WTC11 (cell line): ENCODE results near the gene BLM. TPM values are rescaled to one million over a fixed set of nuclear protein-coding genes. Genes with fewer than 3 reads are reported as not detected.

Source experiments
- ATAC-seq: fragments of 200-7000 bp; cut with Tn5 transposase; 2 replicates; pipeline ENCODE4 v1.10.0; 2021; ENCODE audit warnings: mild to moderate bottlenecking, moderate library complexity
- CTCF ChIA-PET: fragments of 300-600 bp; sonication (Branson Sonifier 250); formaldehyde crosslinking; loops from one replicate; lab custom pipeline; 2021; ENCODE audit warnings: antibody characterized with exemption; lab: Charles Lee
- POLR2A ChIA-PET: fragments of 350-600 bp; sonication (Branson Sonifier 250); formaldehyde crosslinking; loops from one replicate; lab custom pipeline; 2021; ENCODE audit warnings: antibody characterized with exemption; lab: Charles Lee
- DNase-seq: peaks from one replicate; pipeline ENCODE4 v3.0.0; 2021; ENCODE audit warnings: low spot score
- H3K27ac Mint-ChIP-seq: 2 replicates; pipeline ENCODE4 v1.8.0; 2021; ENCODE audit warnings: mixed read lengths
- H3K27me3 Mint-ChIP-seq: 2 replicates; pipeline ENCODE4 v1.8.0; 2021; ENCODE audit warnings: low read depth, mild to moderate bottlenecking, moderate library complexity, mixed read lengths
- H3K36me3 Mint-ChIP-seq: 2 replicates; pipeline ENCODE4 v1.8.0; 2021; ENCODE audit warnings: mixed read lengths
- H3K4me1 Mint-ChIP-seq: 2 replicates; pipeline ENCODE4 v1.8.0; 2022; ENCODE audit warnings: mixed read lengths
- H3K4me3 Mint-ChIP-seq: 2 replicates; pipeline ENCODE4 v1.8.0; 2021; ENCODE audit warnings: mild to moderate bottlenecking, moderate library complexity, mixed read lengths
- H3K9me3 Mint-ChIP-seq: 2 replicates; pipeline ENCODE4 v1.8.0; 2021; ENCODE audit warnings: mixed read lengths
- ARID4B ChIP-seq: sonication (generic); formaldehyde crosslinking; IDR thresholded peaks from 2 replicates; pipeline ENCODE4 v1.8.0; 2023; ENCODE audit warnings: missing genetic modification reagents, mild to moderate bottlenecking, borderline replicate concordance
- ATF6 ChIP-seq: sonication (generic); formaldehyde crosslinking; IDR thresholded peaks from 2 replicates; pipeline ENCODE4 v1.8.1; 2023; ENCODE audit warnings: mild to moderate bottlenecking, missing genetic modification reagents
- CBFB ChIP-seq: sonication (generic); formaldehyde crosslinking; IDR thresholded peaks from 2 replicates; pipeline ENCODE4 v1.8.1; 2022; ENCODE audit warnings: mild to moderate bottlenecking, low read depth, missing genetic modification reagents
- CREM ChIP-seq: sonication (generic); formaldehyde crosslinking; IDR thresholded peaks from 2 replicates; pipeline ENCODE4 v1.8.1; 2022; ENCODE audit warnings: mild to moderate bottlenecking, missing genetic modification reagents, moderate library complexity
- CTCF ChIP-seq: fragments of 200-600 bp; IDR thresholded peaks from 2 replicates; pipeline ENCODE4 v1.8.0; 2022; ENCODE audit warnings: antibody characterized with exemption
- GABPB1 ChIP-seq: sonication (generic); formaldehyde crosslinking; IDR thresholded peaks from 2 replicates; pipeline ENCODE4 v1.8.1; 2023; ENCODE audit warnings: mild to moderate bottlenecking, missing genetic modification reagents
- GTF2I ChIP-seq: fragments of 250-450 bp; sonication (Bioruptor Pico); conservative IDR thresholded peaks from 2 replicates; pipeline ENCODE4 v1.4.0; 2021; ENCODE audit warnings: mild to moderate bottlenecking
- JUN ChIP-seq: sonication (generic); formaldehyde crosslinking; IDR thresholded peaks from 2 replicates; pipeline ENCODE4 v1.8.0; 2023; ENCODE audit warnings: mild to moderate bottlenecking, missing genetic modification reagents
- NR3C1 ChIP-seq: sonication (generic); formaldehyde crosslinking; conservative IDR thresholded peaks from 2 replicates; pipeline ENCODE4 v1.8.1; 2023; ENCODE audit warnings: low read depth, mild to moderate bottlenecking, missing genetic modification reagents
- SOX15 ChIP-seq: fragments of 250-450 bp; sonication (Bioruptor Pico); IDR thresholded peaks from 2 replicates; pipeline ENCODE4 v1.9.0; 2021; ENCODE audit warnings: mild to moderate bottlenecking
- SP1 ChIP-seq: sonication (generic); formaldehyde crosslinking; conservative IDR thresholded peaks from 2 replicates; pipeline ENCODE4 v1.8.1; 2022; ENCODE audit warnings: missing genetic modification reagents
- TCF7 ChIP-seq: sonication (generic); formaldehyde crosslinking; IDR thresholded peaks from 2 replicates; pipeline ENCODE4 v1.8.0; 2022; ENCODE audit warnings: mild to moderate bottlenecking, low read depth, missing genetic modification reagents, moderate library complexity
- TP53 ChIP-seq: sonication (generic); formaldehyde crosslinking; IDR thresholded peaks from 2 replicates; pipeline ENCODE4 v1.8.1; 2023; ENCODE audit warnings: mild to moderate bottlenecking, missing genetic modification reagents
- ZBTB21 ChIP-seq: sonication (generic); formaldehyde crosslinking; IDR thresholded peaks from 2 replicates; pipeline ENCODE4 v1.8.1; 2023; ENCODE audit warnings: mild to moderate bottlenecking, missing genetic modification reagents, borderline replicate concordance
- ZBTB43 ChIP-seq: sonication (generic); formaldehyde crosslinking; IDR thresholded peaks from 2 replicates; pipeline ENCODE4 v1.8.1; 2023; ENCODE audit warnings: mild to moderate bottlenecking, missing genetic modification reagents
- ZMAT4 ChIP-seq: fragments of 250-450 bp; sonication (Bioruptor Pico); IDR thresholded peaks from 2 replicates; pipeline ENCODE4 v1.9.0; 2021; ENCODE audit warnings: mild to moderate bottlenecking
- ZNF416 ChIP-seq: fragments of 250-450 bp; sonication (Bioruptor Pico); IDR thresholded peaks from 2 replicates; pipeline ENCODE4 v1.9.0; 2021; ENCODE audit warnings: mild to moderate bottlenecking, inconsistent platforms
- ZNF423 ChIP-seq: fragments of 250-450 bp; sonication (Bioruptor Pico); IDR thresholded peaks from 2 replicates; pipeline ENCODE4 v2.1.2; 2022; ENCODE audit warnings: mild to moderate bottlenecking, moderate library complexity
- ZNF512 ChIP-seq: sonication (generic); formaldehyde crosslinking; IDR thresholded peaks from 2 replicates; pipeline ENCODE4 v1.8.1; 2022; ENCODE audit warnings: missing genetic modification reagents, borderline replicate concordance
- total RNA-seq: library from RNA; stranded (reverse); gene quantifications from 3 replicates; pipeline ENCODE4 v1.2.3, GENCODE V29; 2021

Gene BLM
- total RNA-seq, 1 experiment from 2014 or later, result 40.5 TPM

- DNase-seq (no peak), ATAC-seq (no peak)
- Mint-ChIP-seq H3K4me1 (0 out of 2 replicates have a peak, but pooled peaks cover 3% of the 10 kb centered on the region), H3K27me3 (no peaks in the 10 kb centered on the region), H3K36me3 (no peaks in the 10 kb centered on the region), H3K4me3 (no peak overlapping the region), H3K9me3 (no peaks in the 10 kb centered on the region; the same call in 1 of the 2 replicates), H3K27ac (no peak overlapping the region)
- TF ChIP-seq GABPB1 (CRISPR knock-in tag) (no peak), NR3C1 (no peak), ATF6 (CRISPR knock-in tag) (no peak)
- ChIA-PET POLR2A (no interaction called here), CTCF (interaction anchor here (1.9 kb wide), 1 partner anchor 251 kb away, joined by 4 read pairs; the partner anchor contains the start of gene HDDC3)
Observed at GRCh38 chr15:90681056-90681455, 36.1 kb upstream of the BLM start.

- DNase-seq, result no peak
- Mint-ChIP-seq H3K27me3 (no peaks in the 10 kb centered on the region), H3K27ac (no peak overlapping the region), H3K4me3 (no peak overlapping the region), H3K4me1 (0 out of 2 replicates have a peak, but pooled peaks cover 3% of the 10 kb centered on the region), H3K9me3 (no peaks in the 10 kb centered on the region; the same call in 1 of the 2 replicates), H3K36me3 (no peaks in the 10 kb centered on the region)
- CTCF ChIA-PET, result interaction anchor here (1.6 to 1.9 kb wide), 2 partner anchors 33 to 251 kb away, joined by 4 to 6 read pairs; partner anchors contain the start of gene HDDC3
- ATAC-seq, result no peak
- POLR2A ChIA-PET, result no interaction called here
- TF ChIP-seq SOX15 (no peak), ZBTB43 (CRISPR knock-in tag) (no peak), TP53 (no peak), JUN (CRISPR knock-in tag) (no peak), ARID4B (no peak), TCF7 (CRISPR knock-in tag) (no peak), ZBTB21 (CRISPR knock-in tag) (no peak), ZNF512 (CRISPR knock-in tag) (no peak), CBFB (CRISPR knock-in tag) (no peak), CREM (CRISPR knock-in tag) (no peak), SP1 (no peak), ZNF416 (CRISPR knock-in tag) (no peak), GTF2I (CRISPR knock-in tag) (no peak), CTCF (no peak), ZNF423 (CRISPR knock-in tag) (no peak), ZMAT4 (CRISPR knock-in tag) (no peak), GABPB1 (CRISPR knock-in tag) (no peak)
Observed at GRCh38 chr15:90681480-90681879, 35.7 kb upstream of the BLM start.
